HG03095 (cell line): Measurements from ENCODE around the gene OTUB2.

Experiments
- ATAC-seq: cut with Tn5 transposase; IDR thresholded peaks from one replicate; pipeline ENCODE4 v1.9.1; 2021; ENCODE audit warnings: moderate library complexity; ENCODE audit not compliant: unreplicated experiment

OTUB2 gene

DNA sequence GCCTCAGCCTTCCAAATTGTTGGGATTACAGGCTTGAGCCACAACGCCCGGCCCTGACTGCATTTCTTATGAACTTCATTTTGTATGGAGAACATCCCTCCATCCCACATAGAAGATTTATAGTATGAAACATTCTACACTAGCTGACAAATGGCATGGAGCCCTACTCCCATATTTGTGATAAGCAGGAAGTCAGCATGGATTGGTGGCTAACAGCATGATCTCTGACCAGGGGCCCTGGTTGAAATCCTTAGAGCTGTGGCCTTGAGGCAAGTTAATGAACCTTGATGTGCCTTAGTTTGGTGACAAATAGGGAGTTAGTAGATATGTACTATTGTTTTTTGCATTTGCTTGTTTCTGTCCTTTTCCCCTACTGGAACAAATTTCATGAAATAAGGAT is 67.3 kb downstream of the OTUB2 start:
- no peak for ATAC-seq

DNA sequence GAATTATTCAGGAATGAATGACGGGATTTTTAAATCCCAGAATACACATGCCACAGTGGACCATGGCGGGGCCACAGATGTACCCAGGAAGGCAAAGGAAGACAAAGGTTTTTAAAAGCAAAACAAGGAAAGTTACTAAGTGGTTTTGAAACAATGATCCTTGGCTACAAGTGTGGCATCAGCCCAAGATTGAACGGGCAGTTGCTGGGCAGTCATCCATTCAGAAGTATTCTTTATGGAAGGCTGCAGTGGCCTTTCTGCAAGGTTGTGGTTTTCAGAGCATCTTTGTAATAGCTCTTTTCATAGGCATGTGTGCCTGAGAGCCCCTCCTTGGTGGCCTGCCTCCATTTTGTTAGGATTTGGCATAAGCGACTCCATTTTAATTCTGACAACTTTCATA is 71.0 kb downstream of the OTUB2 start:
- ATAC-seq: no peak
